GM13976 (cell line): ENCODE measurements around the gene NAPSA.
A peak's percentile ranks its signal among the peaks of the same experiment; 100 is the strongest.

Experiments
- DNase-seq: peaks from one replicate; pipeline ENCODE4 v3.0.0; 2012; ENCODE audit warnings: low spot score
- CTCF ChIP-seq: IDR thresholded peaks from 2 replicates; pipeline ENCODE4 v1.5.1; 2012; ENCODE audit warnings: borderline replicate concordance, mild to moderate bottlenecking; ENCODE audit not compliant: insufficient read depth; ENCODE audit errors: extremely low read depth, missing control alignments, control extremely low read depth
- in situ Hi-C: fragments of 300-500 bp; cut with MboI; formaldehyde crosslinking; loops from one replicate; pipeline ENCODE4 v1.12.0; 2022; ENCODE audit warnings: low sequenced_read_pairs, mixed read lengths, inconsistent platforms; ENCODE audit not compliant: unreplicated experiment

NAPSA gene

GRCh38 chr19:50320596-50320995, 44.8 kb downstream of the NAPSA start:
- in situ Hi-C loops = no loop called here
- no peak for DNase-seq
- TF ChIP-seq CTCF = no peak

- no peak for TF ChIP-seq CTCF
- in situ Hi-C loops = no loop called here
- no peak for DNase-seq
These were observed 45.4 kb downstream of the NAPSA start for GRCh38 chr19:50320051-50320450.

DNA sequence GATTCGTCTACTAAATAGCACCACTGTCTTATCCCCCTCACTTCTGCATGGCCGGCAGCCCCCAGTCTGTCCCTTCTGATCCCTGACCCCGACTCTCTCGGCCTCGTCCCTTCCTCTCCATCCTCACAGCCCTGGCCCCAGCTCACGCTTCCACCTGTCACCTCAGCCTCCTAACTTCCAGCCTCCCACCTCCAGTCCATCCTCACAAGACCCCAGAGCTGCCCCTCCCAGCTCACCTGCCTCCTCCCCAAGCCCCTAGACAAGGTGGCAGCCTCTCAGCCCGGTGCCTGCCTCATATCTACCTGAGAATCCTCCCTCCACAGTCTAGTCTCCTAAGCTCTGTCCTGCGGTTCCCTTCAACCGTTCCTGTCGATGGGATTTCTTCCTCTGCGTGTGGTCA, 46.3 kb downstream of the NAPSA start:
- no peak for DNase-seq
- in situ Hi-C loops = no loop called here
- TF ChIP-seq CTCF = no peak

DNA sequence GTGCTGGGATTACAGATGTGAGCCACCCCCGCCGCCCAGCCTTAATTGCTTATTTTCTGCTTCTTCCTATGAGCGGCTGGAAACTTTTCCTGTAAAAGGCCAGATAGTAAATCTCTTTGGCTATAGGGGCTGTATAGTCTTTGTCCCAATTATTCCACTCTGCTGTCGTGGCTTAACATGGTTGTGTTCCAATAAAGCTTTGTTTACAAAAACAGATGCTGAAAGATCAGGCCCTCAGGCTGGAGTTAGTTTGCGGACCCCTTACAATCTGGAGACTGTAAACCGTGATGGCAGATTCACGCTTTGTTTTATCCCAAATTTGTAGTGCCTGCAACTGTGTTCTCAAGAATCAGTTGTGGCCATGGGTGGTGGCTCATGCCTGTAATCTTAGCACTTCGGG, 47.0 kb downstream of the NAPSA start:
- in situ Hi-C loops = no loop called here
- no peak for TF ChIP-seq CTCF
- DNase-seq = no peak

DNA sequence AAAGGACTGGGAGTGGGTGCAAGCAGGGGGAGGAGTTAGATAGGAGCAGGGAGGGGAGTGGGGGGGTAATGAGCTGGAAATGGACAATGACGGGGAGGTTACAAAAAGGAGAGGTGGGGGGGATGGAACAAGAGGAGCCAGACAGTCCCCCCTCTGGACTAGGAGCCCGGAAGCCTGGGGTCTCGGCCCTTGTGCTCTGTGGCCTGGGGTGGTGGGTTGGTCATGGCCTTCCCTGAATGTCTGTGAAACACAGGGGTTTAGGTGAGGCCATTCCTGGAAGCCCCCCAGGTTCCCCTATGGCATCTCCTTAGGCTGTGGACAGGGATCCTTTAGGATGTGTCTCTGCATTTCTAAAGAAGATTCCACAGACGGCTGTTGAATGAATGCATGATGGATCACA, 48.3 kb downstream of the NAPSA start:
- in situ Hi-C loops = no loop called here
- no peak for DNase-seq
- no peak for TF ChIP-seq CTCF

- no peak for TF ChIP-seq CTCF
- peak; percentile 88 for DNase-seq
- in situ Hi-C loops = no loop called here
These were observed 49.5 kb downstream of the NAPSA start for GRCh38 chr19:50315773-50316448.
